Right atrium auricular region (tissue), 2 donors: ENCODE results near the gene GALNT12. TPM values are rescaled to one million over a fixed set of nuclear protein-coding genes. Genes with fewer than 3 reads are reported as not detected.

Experiments
- DNase-seq: peaks from one replicate; pipeline ENCODE4 v3.0.0-alpha.2; 2019; ENCODE audit warnings: low spot score
- H3K27ac ChIP-seq, 2 donors: fragments of 200-600 bp; sonication (generic); 1 replicate in 1 of 2; 2 replicates in 1 of 2; pipeline ENCODE4 v1.5.1; 2016 to 2019
- H3K27me3 ChIP-seq, 2 donors: fragments of 200-600 bp; sonication (generic); one replicate each; pipeline versions ENCODE4 v1.5.1 to v1.6.0; 2017 to 2019
- H3K36me3 ChIP-seq: fragments of 200-600 bp; sonication (generic); one replicate; pipeline ENCODE4 v1.5.1; 2016
- H3K4me1 ChIP-seq, 2 donors: fragments of 200-600 bp; sonication (generic); one replicate each; pipeline versions ENCODE4 v1.5.1 to v1.6.0; 2017 to 2019
- H3K4me3 ChIP-seq, 2 donors: fragments of 200-600 bp; sonication (generic); 1 replicate in 1 of 2; 2 replicates in 1 of 2; pipeline ENCODE4 v1.5.1; 2017 to 2019; ENCODE audit warnings: mild to moderate bottlenecking in 1 of 2, moderate library complexity in 1 of 2
- H3K9me3 ChIP-seq, 2 donors: fragments of 200-600 bp; sonication (generic); one replicate each; pipeline ENCODE4 v1.5.1; 2019
- CTCF ChIP-seq, 2 donors: fragments of 200-600 bp; sonication (generic); IDR thresholded peaks; one replicate each; pipeline ENCODE4 v1.5.1; 2019; ENCODE audit warnings: antibody characterized with exemption in 2 of 2
- total RNA-seq, 2 donors: library from RNA; depleted of rRNA; stranded (reverse); fragments of >200 nt; gene quantifications; one replicate each; pipeline ENCODE4 v1.1.0, GENCODE V29; 2016

The GALNT12 gene
- total RNA-seq, 2 donors from 2014 or later, result 0.33 to 2.7 TPM

GRCh38 chr9:98795970-98796363, 11.5 kb upstream of the GALNT12 start:
- Histone ChIP-seq H3K4me1 (peaks cover 0 to 23% of the 10 kb centered on the region in 2 donors), H3K36me3 (no peaks in the 10 kb centered on the region), H3K27me3 (no peaks in the 10 kb centered on the region), H3K9me3 (no peaks in the 10 kb centered on the region), H3K27ac (peak overlapping the region; percentile 53 to 62), H3K4me3 (peak overlapping the region; percentile 73 to 75)
- peak; percentile 57 for DNase-seq
- no peak for TF ChIP-seq CTCF (IDR thresholded peaks at IDR 0.05)

- H3K4me3 ChIP-seq, result peak within 1 kb of the TSS; percentile 73 to 75
- H3K27me3 ChIP-seq, result no peaks in the 10 kb centered on the region
- no peaks in the 10 kb centered on the region for H3K9me3 ChIP-seq
- H3K4me1 ChIP-seq, result peaks cover 0 to 19% of the 10 kb centered on the region in 2 donors
- DNase-seq, result peak; percentile 69
- peak; percentile 48 to 60 for TF ChIP-seq CTCF (IDR thresholded peaks at IDR 0.05)
- peak within 1 kb of the TSS; percentile 75 to 84 for H3K27ac ChIP-seq
- H3K36me3 ChIP-seq, result no peaks in the 10 kb centered on the region
These were observed 10.9 kb upstream of the GALNT12 start, which contains the start of gene ANKS6 for GRCh38 chr9:98796364-98797101. Gene ANKS6 (minus strand): TSS chr9:98796555. CDS start chr9:98796491, 64 bp downstream.

- Histone ChIP-seq H3K27me3 (no peaks in the 10 kb centered on the region), H3K27ac (no peak overlapping the region), H3K4me1 (peaks cover 0 to 14% of the 10 kb centered on the region in 2 donors), H3K4me3 (no peak overlapping the region), H3K9me3 (no peaks in the 10 kb centered on the region), H3K36me3 (no peaks in the 10 kb centered on the region)
- no peak for TF ChIP-seq CTCF (IDR thresholded peaks at IDR 0.05)
- peak; percentile 11 for DNase-seq
These were observed 10.0 kb upstream of the GALNT12 start for GRCh38 chr9:98797491-98797890.

DNA sequence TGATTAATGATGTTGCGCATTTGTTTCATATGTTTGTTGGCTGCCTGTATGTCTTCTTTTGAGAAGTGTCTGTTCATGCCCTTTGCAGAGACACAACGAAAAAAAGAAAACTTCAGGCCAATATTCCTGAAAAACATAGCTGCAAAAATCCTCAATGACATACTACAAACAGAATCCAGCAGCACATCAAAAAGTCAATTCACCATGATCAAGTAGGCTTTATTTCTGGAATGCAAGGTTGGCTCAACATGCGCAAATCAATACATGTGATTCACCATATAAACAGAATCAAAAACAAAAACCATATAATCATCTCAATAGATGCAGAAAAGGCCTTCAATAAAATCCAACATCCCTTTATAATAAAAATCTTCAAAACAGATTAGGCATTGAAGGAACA, 9.2 kb upstream of the GALNT12 start:
- Histone ChIP-seq H3K27me3 (no peaks in the 10 kb centered on the region), H3K27ac (no peak overlapping the region), H3K36me3 (no peaks in the 10 kb centered on the region), H3K4me3 (no peak overlapping the region), H3K9me3 (no peaks in the 10 kb centered on the region), H3K4me1 (peaks cover 0 to 14% of the 10 kb centered on the region in 2 donors)
- no peak for DNase-seq
- TF ChIP-seq CTCF (IDR thresholded peaks at IDR 0.05), result no peak

- Histone ChIP-seq H3K36me3 (no peaks in the 10 kb centered on the region), H3K9me3 (no peaks in the 10 kb centered on the region), H3K4me3 (no peak overlapping the region), H3K4me1 (no peaks in the 10 kb centered on the region), H3K27ac (no peak overlapping the region), H3K27me3 (no peaks in the 10 kb centered on the region)
- no peak for TF ChIP-seq CTCF (IDR thresholded peaks at IDR 0.05)
- no peak for DNase-seq
These were observed 5.9 kb upstream of the GALNT12 start for GRCh38 chr9:98801561-98801960.
